Measurements from ENCODE around the gene DBP. TPM values are rescaled to one million over a fixed set of nuclear protein-coding genes. Genes with fewer than 3 reads are reported as not detected.

The DBP gene
- total RNA-seq, 4 donors from 2014 or later, result 18.9 to 32.8 (median 25.1) TPM

DNA sequence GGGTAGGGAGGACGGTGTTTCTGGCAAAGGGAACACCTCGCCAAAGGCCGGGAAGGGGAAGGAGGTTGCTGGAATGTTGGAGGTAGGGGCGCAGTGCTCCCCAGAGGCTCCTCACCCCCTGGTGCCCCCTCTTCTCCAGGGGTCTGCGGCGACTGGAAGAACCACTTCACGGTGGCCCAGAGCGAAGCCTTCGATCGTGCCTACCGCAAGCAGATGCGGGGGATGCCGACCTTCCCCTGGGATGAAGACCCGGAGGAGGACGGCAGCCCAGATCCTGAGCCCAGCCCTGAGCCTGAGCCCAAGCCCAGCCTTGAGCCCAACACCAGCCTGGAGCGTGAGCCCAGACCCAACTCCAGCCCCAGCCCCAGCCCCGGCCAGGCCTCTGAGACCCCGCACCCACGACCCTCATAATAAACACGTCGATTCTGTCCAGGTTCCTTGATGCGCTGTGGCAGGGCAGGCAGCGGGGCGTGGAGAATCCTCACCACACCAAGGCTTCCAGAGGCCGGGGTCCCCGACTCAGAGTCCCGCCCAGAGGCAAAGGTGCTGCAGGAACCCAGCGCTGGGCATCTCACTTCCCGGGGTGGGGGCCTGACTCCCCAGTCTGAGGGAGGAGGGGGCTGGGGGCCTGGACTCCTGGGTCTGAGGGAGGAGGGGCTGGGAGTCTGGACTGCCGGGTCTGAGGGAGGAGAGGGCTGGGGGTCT, 38.0 kb downstream of the DBP start:
- H3K4me1 ChIP-seq, result no peaks in the 10 kb centered on the region
- intact Hi-C loops (cut with DNase I), result no loop called here
- no peaks in the 10 kb centered on the region for H3K36me3 ChIP-seq
- no peak overlapping the region for H3K4me3 ChIP-seq (replicated peaks in 1 of 3)
- H3K27me3 ChIP-seq, result no peaks in the 10 kb centered on the region
- WGBS, 2 donors, result 52 to 56% methylated on average over 18 to 24 of the region's 30 CpGs
- H3K27ac ChIP-seq, result no peak overlapping the region
- DNase-seq, result no peak
- H3K9me3 ChIP-seq, result no peaks in the 10 kb centered on the region
- TF ChIP-seq POLR2A (IDR thresholded peaks at IDR 0.05), result no peak

DNA sequence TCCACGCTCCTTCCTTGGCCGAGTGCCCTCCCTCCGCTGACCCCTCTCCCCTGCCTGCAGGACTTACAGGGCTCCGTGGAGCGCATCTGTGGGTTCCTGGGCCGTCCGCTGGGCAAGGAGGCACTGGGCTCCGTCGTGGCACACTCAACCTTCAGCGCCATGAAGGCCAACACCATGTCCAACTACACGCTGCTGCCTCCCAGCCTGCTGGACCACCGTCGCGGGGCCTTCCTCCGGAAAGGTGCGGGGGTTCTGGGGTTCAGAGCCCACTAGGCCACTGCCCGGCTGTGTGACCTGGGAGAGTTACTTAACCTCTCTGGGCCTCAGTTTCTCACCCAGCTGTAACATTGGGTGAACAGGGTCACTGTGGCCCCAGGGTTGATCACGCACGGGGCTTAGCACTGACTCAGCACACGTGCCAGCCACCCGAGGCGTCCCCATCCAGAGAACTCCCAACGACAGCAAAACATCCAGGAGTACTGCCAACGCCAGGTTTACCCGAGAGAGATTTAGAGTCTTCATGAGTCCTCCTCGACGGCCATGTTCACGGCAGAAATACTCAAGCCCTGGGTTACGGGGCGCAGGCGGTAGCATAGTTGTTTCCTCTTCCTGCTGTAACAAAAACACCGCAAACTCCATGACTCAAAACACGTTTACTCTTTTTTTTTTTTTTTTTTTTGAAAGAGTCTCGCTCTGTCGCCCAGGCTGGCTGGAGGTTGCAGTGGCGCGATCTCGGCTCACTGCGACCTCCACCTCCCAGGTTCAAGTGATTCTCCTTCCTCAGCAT, 40.3 kb downstream of the DBP start:
- intact Hi-C loops (cut with DNase I), result no loop called here
- no peaks in the 10 kb centered on the region for H3K4me1 ChIP-seq

DNA sequence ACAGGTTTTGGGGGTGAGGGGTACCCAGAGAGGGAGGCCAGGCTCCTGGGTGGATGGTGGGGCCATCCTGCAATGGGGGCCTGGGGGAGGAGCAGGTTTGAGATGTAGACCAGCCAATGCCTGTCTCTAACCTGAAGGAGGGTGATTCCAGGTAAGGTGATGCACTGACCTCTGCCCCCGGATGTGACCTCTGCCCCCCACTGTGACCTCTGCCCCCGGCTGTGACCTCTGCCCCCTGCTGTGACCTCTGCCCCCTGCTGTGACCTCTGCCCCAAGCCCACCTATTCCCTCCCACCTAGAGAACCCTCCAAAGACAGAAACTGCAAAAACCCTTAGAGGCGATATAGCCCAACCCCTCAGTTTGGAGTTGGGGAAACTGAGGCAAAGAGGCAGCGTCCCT, 40.9 kb downstream of the DBP start:
- H3K4me1 ChIP-seq, result no peaks in the 10 kb centered on the region
- H3K36me3 ChIP-seq, result no peaks in the 10 kb centered on the region
- H3K9me3 ChIP-seq, result no peaks in the 10 kb centered on the region
- intact Hi-C loops (cut with DNase I), result no loop called here
- H3K4me3 ChIP-seq (replicated peaks in 1 of 3), result no peak overlapping the region
- TF ChIP-seq, protein P1, sequence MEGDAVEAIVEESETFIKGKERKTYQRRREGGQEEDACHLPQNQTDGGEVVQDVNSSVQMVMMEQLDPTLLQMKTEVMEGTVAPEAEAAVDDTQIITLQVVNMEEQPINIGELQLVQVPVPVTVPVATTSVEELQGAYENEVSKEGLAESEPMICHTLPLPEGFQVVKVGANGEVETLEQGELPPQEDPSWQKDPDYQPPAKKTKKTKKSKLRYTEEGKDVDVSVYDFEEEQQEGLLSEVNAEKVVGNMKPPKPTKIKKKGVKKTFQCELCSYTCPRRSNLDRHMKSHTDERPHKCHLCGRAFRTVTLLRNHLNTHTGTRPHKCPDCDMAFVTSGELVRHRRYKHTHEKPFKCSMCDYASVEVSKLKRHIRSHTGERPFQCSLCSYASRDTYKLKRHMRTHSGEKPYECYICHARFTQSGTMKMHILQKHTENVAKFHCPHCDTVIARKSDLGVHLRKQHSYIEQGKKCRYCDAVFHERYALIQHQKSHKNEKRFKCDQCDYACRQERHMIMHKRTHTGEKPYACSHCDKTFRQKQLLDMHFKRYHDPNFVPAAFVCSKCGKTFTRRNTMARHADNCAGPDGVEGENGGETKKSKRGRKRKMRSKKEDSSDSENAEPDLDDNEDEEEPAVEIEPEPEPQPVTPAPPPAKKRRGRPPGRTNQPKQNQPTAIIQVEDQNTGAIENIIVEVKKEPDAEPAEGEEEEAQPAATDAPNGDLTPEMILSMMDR (IDR thresholded peaks at IDR 0.05), result no peak
- no peak for TF ChIP-seq POLR2A (IDR thresholded peaks at IDR 0.05)
- DNase-seq, result no peak
- WGBS, 2 donors, result 90 to 92% methylated on average over 2 to 4 of the region's 4 CpGs
- no peaks in the 10 kb centered on the region for H3K27me3 ChIP-seq
- H3K27ac ChIP-seq, result no peak overlapping the region

More for the DNA sequence above, 40.3 kb downstream of the DBP start:
- TF ChIP-seq, protein P1 (IDR thresholded peaks at IDR 0.05), result no peak
- no peak for TF ChIP-seq POLR2A (IDR thresholded peaks at IDR 0.05)
- Histone ChIP-seq H3K4me3 (replicated peaks in 1 of 3) (no peak overlapping the region), H3K27ac (no peak overlapping the region), H3K9me3 (no peaks in the 10 kb centered on the region), H3K36me3 (no peaks in the 10 kb centered on the region), H3K27me3 (no peaks in the 10 kb centered on the region)
- 74 to 77% methylated on average over 34 to 36 of the region's 39 CpGs for WGBS, 2 donors
- no peak for DNase-seq

DNA sequence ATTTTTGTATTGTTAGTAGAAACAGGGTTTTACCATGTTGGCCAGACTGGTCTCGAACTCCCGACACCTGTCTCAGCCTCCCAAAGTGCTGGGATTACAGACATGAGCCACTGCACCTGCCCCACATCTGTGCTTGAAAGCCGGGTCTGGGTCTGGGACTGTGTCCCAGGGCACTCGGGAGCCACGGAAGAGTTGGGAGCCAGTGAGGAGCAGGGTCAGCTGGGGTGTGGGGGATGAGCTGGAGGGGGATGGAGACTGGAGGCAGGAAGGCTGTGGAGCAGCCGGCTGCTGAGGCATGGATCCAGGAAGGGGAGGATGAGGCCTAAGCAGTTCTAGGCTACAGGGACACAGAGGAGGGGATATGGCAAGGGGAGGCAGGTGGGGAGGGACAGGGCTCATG, 41.3 kb downstream of the DBP start:
- TF ChIP-seq, protein P1 (IDR thresholded peaks at IDR 0.05), result no peak
- no peak for TF ChIP-seq POLR2A (IDR thresholded peaks at IDR 0.05)
- H3K4me1 ChIP-seq, result no peaks in the 10 kb centered on the region
- no peak for DNase-seq
- no peak overlapping the region for H3K27ac ChIP-seq
- WGBS, 2 donors, result 72 to 88% methylated on average over 6 of the region's 6 CpGs
- no peak overlapping the region for H3K4me3 ChIP-seq (replicated peaks in 1 of 3)
- H3K9me3 ChIP-seq, result no peaks in the 10 kb centered on the region
- intact Hi-C loops (cut with DNase I), result no loop called here
- no peaks in the 10 kb centered on the region for H3K27me3 ChIP-seq
- no peaks in the 10 kb centered on the region for H3K36me3 ChIP-seq

DNA sequence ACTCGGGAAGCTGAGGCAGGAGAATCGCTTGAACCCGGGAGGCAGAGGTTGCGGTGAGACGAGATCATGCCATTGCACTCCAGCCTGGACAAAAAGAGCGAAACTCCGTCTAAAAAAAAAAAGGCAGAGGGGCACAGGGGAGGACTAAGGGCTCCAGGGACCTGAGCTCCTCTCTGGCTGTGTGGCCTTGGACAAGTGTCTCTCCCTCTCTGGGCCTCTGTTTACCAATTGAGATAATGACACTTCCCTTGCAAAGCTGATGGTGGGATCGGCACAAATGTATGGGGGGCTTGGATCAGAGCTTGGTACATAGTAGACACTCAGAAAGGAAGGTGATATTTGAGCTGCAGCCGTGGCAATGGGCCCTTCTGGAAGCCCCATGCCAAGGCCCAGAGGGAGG, 42.0 kb downstream of the DBP start:
- Histone ChIP-seq H3K27ac (no peak overlapping the region), H3K4me1 (no peaks in the 10 kb centered on the region), H3K36me3 (no peaks in the 10 kb centered on the region), H3K9me3 (no peaks in the 10 kb centered on the region), H3K27me3 (no peaks in the 10 kb centered on the region), H3K4me3 (replicated peaks in 1 of 3) (no peak overlapping the region)
- no peak for DNase-seq
- intact Hi-C loops (cut with DNase I), result no loop called here
- TF ChIP-seq POLR2A (IDR thresholded peaks at IDR 0.05), result no peak
- TF ChIP-seq, protein P1 (IDR thresholded peaks at IDR 0.05), result no peak
- 89 to 92% methylated on average over 9 of the region's 9 CpGs for WGBS, 2 donors
